ENCODE results near the gene STK40.

The STK40 gene

GRCh38 chr1:36323636-36324352 lies 61.9 kb downstream of the STK40 start, which contains the start of gene EVA1B:
EVA1B (minus strand) TSS chr1:36323645; CDS start chr1:36323037, 608 bp downstream.
- POLR2A ChIA-PET = interaction anchor here (0.8 kb wide), 1 partner anchor 31 kb away, joined by 3 read pairs; no protein-coding TSS in a partner anchor
- Histone ChIP-seq H3K4me1 (ENCODE audit: control extremely low read depth in 1 of 4, control insufficient read depth in 4 of 4, insufficient read depth in 4 of 4, low read length in 3 of 4) (peaks cover 4 to 69% (median 67%) of the 10 kb centered on the region in 4 experiments), H3K27ac (ENCODE audit: insufficient read depth in 1 of 2, low read depth in 1 of 2, low read length in 2 of 2, poor library complexity in 1 of 2, severe bottlenecking in 2 of 2) (peak within 1 kb of the TSS; percentile 50 to 79), H3K4me3 (ENCODE audit: control insufficient read depth in 1 of 7, extremely low read depth in 1 of 7, insufficient read depth in 4 of 7, low read depth in 2 of 7, low read length in 6 of 7) (peak within 1 kb of the TSS; percentile 31 to 86 (median 76)), H3K36me3 (ENCODE audit: control insufficient read depth in 4 of 4, insufficient read depth in 4 of 4, low read length in 3 of 4) (peaks cover 0 to 11% (median 0%) of the 10 kb centered on the region in 4 experiments), H3K27me3 (replicated peaks in 2 of 5; ENCODE audit: control insufficient read depth in 4 of 5, insufficient read depth in 5 of 5, low read length in 4 of 5) (no peaks in the 10 kb centered on the region), H3K9me3 (ENCODE audit: control extremely low read depth in 1 of 5, control insufficient read depth in 4 of 5, insufficient read depth in 2 of 5, low read depth in 1 of 5, low read length in 4 of 5) (no peaks in the 10 kb centered on the region)
- whole genome bisulfite sequencing (ENCODE audit: insufficient coverage) = 4% methylated on average over 18 of the region's 36 CpGs
- CTCF ChIA-PET = interaction anchor here (1.3 to 3.2 kb wide), 6 partner anchors 12 to 74 kb away, joined by 4 to 15 read pairs (median 5); partner anchors contain the start of gene LSM10
- DNase-seq = peak in 2 of 3 donors; percentile 66 to 73

- WGBS (ENCODE audit: insufficient coverage) = under 1% methylated on average over 50 of the region's 83 CpGs
- peaks cover 4 to 64% (median 62%) of the 10 kb centered on the region in 4 experiments for H3K4me1 ChIP-seq (ENCODE audit: control extremely low read depth in 1 of 4, control insufficient read depth in 4 of 4, insufficient read depth in 4 of 4, low read length in 3 of 4)
- peak in 2 of 3 donors; percentile 75 to 85 for DNase-seq
- peak overlapping the region; percentile 31 to 86 (median 76) for H3K4me3 ChIP-seq (ENCODE audit: control insufficient read depth in 1 of 7, extremely low read depth in 1 of 7, insufficient read depth in 4 of 7, low read depth in 2 of 7, low read length in 6 of 7)
- CTCF ChIA-PET = interaction anchor here (1.1 to 2.0 kb wide), 5 partner anchors 11 to 74 kb away, joined by 3 to 5 read pairs (median 4); partner anchors contain the start of gene LSM10
- peak overlapping the region in 1 of 2 experiments; percentile 70 for H3K27ac ChIP-seq (ENCODE audit: insufficient read depth in 1 of 2, low read depth in 1 of 2, low read length in 2 of 2, poor library complexity in 1 of 2, severe bottlenecking in 2 of 2)
- H3K9me3 ChIP-seq (ENCODE audit: control extremely low read depth in 1 of 5, control insufficient read depth in 4 of 5, insufficient read depth in 2 of 5, low read depth in 1 of 5, low read length in 4 of 5) = no peaks in the 10 kb centered on the region
- POLR2A ChIA-PET = interaction anchor here (0.6 kb wide), 1 partner anchor 1505 kb away, joined by 3 read pairs; no protein-coding TSS in a partner anchor
- H3K27me3 ChIP-seq (replicated peaks in 2 of 5; ENCODE audit: control insufficient read depth in 4 of 5, insufficient read depth in 5 of 5, low read length in 4 of 5) = no peaks in the 10 kb centered on the region
- peaks cover 0 to 13% (median 0%) of the 10 kb centered on the region in 4 experiments for H3K36me3 ChIP-seq (ENCODE audit: control insufficient read depth in 4 of 4, insufficient read depth in 4 of 4, low read length in 3 of 4)
These were observed 62.7 kb downstream of the STK40 start for GRCh38 chr1:36322786-36323635.

DNA sequence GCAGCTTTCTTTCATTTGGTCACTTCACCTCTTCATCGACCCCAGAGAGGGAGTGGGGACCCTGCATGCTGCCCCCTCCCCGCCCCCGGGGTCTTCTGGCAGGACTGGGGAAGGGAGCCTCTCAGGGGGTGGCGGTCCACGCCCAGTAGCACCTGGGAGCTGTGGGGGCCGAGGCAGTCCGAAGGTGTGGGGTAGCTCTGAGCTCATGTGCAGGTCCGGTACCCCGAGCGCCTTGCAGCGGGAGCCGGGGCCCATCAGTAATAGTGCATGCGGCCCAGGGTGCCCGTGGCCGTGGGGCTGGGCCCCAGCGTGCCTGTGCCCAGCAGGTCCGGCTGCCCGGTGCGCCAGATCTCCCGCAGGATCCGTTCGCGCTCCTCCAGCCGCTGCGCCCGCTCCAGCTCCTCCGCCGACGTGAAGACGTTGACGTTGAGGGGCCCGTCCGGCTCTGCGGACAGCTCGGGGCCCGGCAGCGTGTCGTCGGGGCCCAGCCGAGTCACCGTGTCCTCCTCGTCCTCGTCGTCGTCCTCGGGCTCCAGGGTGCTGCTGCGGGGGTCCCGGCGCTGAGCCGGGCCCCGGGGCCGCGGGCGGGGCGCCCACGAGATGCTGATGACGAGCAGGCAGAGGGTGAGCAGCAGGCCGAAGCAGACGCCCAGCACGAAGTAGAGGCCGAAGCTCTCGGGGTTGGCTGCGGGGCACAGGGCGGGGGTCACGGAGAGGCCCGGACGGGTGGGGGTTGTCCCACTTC lies 63.5 kb downstream of the STK40 start:
- 25% methylated on average over 55 of the region's 67 CpGs for WGBS (ENCODE audit: insufficient coverage)
- H3K27ac ChIP-seq (ENCODE audit: insufficient read depth in 1 of 2, low read depth in 1 of 2, low read length in 2 of 2, poor library complexity in 1 of 2, severe bottlenecking in 2 of 2) = peak overlapping the region in 1 of 2 experiments; percentile 38
- POLR2A ChIA-PET = no interaction called here

DNA sequence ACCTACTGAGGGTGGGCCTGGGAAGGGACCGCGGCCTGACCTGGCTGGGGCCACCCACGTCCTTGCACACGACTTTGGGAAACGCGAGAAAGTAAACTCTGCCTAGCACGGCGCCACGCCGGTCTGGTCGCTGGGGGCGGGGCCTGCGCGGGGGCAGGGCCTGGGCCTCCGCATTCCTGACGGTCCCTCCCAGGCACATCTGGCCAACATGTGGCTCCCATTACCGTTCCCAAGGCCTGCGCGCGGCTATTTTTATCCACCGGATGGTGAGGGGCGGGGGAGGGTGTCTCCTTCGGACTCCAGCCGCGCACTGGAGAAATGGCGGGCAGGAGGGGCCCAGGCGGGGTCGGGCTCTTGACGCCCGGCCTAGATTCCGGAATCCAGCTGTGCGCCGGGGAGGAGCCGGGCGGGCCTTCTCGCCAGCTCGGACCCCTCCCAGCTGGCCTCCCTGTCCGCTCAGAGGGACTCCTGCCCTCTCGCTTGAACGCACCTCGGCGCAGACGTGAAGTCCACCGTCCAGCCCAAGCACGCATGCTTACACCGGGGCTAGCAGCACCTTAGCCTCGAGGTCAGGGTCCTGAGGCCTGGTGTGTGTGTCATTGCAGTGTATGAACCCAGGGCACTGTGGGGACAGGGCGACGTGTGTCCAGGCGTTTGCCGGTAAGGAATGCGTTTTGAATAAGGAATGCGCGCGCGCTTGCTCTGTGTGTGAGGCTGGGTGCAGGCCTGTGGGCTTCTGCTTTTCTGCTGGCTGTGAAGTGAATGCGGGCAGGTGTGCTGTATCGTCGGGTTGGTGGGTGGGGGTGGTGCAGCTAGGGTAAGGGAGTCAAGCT lies 64.4 kb downstream of the STK40 start:
- POLR2A ChIA-PET = interaction anchor here (1.1 kb wide), 1 partner anchor 29 kb away, joined by 3 read pairs; no protein-coding TSS in a partner anchor
- peak in 2 of 3 donors; percentile 57 to 65 for DNase-seq
- no peaks in the 10 kb centered on the region for H3K27me3 ChIP-seq (replicated peaks in 2 of 5; ENCODE audit: control insufficient read depth in 4 of 5, insufficient read depth in 5 of 5, low read length in 4 of 5)
- H3K4me3 ChIP-seq (ENCODE audit: control insufficient read depth in 1 of 7, extremely low read depth in 1 of 7, insufficient read depth in 4 of 7, low read depth in 2 of 7, low read length in 6 of 7) = peak overlapping the region in 6 of 7 experiments; percentile 35 to 86 (median 70)
- peaks cover 4 to 48% (median 46%) of the 10 kb centered on the region in 4 experiments for H3K4me1 ChIP-seq (ENCODE audit: control extremely low read depth in 1 of 4, control insufficient read depth in 4 of 4, insufficient read depth in 4 of 4, low read length in 3 of 4)
- peak overlapping the region in 1 of 2 experiments; percentile 43 for H3K27ac ChIP-seq (ENCODE audit: insufficient read depth in 1 of 2, low read depth in 1 of 2, low read length in 2 of 2, poor library complexity in 1 of 2, severe bottlenecking in 2 of 2)
- CTCF ChIA-PET = interaction anchor here (1.5 kb wide), 1 partner anchor 21 kb away, joined by 8 read pairs; no protein-coding TSS in a partner anchor
- WGBS (ENCODE audit: insufficient coverage) = 15% methylated on average over 59 of the region's 59 CpGs
- H3K9me3 ChIP-seq (ENCODE audit: control extremely low read depth in 1 of 5, control insufficient read depth in 4 of 5, insufficient read depth in 2 of 5, low read depth in 1 of 5, low read length in 4 of 5) = no peaks in the 10 kb centered on the region
- peaks cover 0 to 16% (median 1%) of the 10 kb centered on the region in 4 experiments for H3K36me3 ChIP-seq (ENCODE audit: control insufficient read depth in 4 of 4, insufficient read depth in 4 of 4, low read length in 3 of 4)

More for the DNA sequence above, 63.5 kb downstream of the STK40 start:
- CTCF ChIA-PET = interaction anchor here (1.1 to 1.9 kb wide), 4 partner anchors 20 to 45 kb away, joined by 3 to 8 read pairs (median 4); no protein-coding TSS in a partner anchor
- Histone ChIP-seq H3K9me3 (ENCODE audit: control extremely low read depth in 1 of 5, control insufficient read depth in 4 of 5, insufficient read depth in 2 of 5, low read depth in 1 of 5, low read length in 4 of 5) (no peaks in the 10 kb centered on the region), H3K27me3 (replicated peaks in 2 of 5; ENCODE audit: control insufficient read depth in 4 of 5, insufficient read depth in 5 of 5, low read length in 4 of 5) (no peaks in the 10 kb centered on the region), H3K4me3 (ENCODE audit: control insufficient read depth in 1 of 7, extremely low read depth in 1 of 7, insufficient read depth in 4 of 7, low read depth in 2 of 7, low read length in 6 of 7) (peak overlapping the region in 5 of 7 experiments; percentile 63 to 86 (median 77)), H3K4me1 (ENCODE audit: control extremely low read depth in 1 of 4, control insufficient read depth in 4 of 4, insufficient read depth in 4 of 4, low read length in 3 of 4) (peaks cover 4 to 57% (median 54%) of the 10 kb centered on the region in 4 experiments), H3K36me3 (ENCODE audit: control insufficient read depth in 4 of 4, insufficient read depth in 4 of 4, low read length in 3 of 4) (peaks cover 0 to 16% (median 1%) of the 10 kb centered on the region in 4 experiments)
- no peak for DNase-seq

DNA sequence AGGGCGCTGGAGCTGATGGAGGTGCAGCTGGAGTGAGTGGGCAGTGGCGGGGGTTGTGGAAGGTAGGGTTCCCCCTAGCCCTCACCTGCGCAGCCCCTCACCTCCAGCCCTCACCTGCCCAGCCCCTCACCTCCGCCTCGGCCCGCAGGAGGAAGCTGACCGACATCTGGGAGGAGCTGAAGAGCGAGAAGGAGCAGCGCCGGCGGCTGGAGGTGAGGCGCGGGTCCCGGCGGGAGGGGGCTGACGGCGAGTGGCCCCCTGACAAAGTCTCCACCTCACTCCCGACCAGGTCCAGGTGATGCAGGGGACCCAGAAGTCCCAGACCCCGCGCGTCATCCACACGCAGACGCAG lies 65.0 kb downstream of the STK40 start:
- WGBS (ENCODE audit: insufficient coverage) = 3% methylated on average over 20 of the region's 23 CpGs
- H3K27me3 ChIP-seq (replicated peaks in 2 of 5; ENCODE audit: control insufficient read depth in 4 of 5, insufficient read depth in 5 of 5, low read length in 4 of 5) = no peaks in the 10 kb centered on the region

More for the DNA sequence above, 65.0 kb downstream of the STK40 start:
- Histone ChIP-seq H3K36me3 (ENCODE audit: control insufficient read depth in 4 of 4, insufficient read depth in 4 of 4, low read length in 3 of 4) (peaks cover 0 to 16% (median 1%) of the 10 kb centered on the region in 4 experiments), H3K9me3 (ENCODE audit: control extremely low read depth in 1 of 5, control insufficient read depth in 4 of 5, insufficient read depth in 2 of 5, low read depth in 1 of 5, low read length in 4 of 5) (no peaks in the 10 kb centered on the region), H3K4me1 (ENCODE audit: control extremely low read depth in 1 of 4, control insufficient read depth in 4 of 4, insufficient read depth in 4 of 4, low read length in 3 of 4) (peaks cover 4 to 43% (median 41%) of the 10 kb centered on the region in 4 experiments), H3K4me3 (ENCODE audit: control insufficient read depth in 1 of 7, extremely low read depth in 1 of 7, insufficient read depth in 4 of 7, low read depth in 2 of 7, low read length in 6 of 7) (peak overlapping the region in 6 of 7 experiments; percentile 35 to 86 (median 70)), H3K27ac (ENCODE audit: insufficient read depth in 1 of 2, low read depth in 1 of 2, low read length in 2 of 2, poor library complexity in 1 of 2, severe bottlenecking in 2 of 2) (peak overlapping the region in 1 of 2 experiments; percentile 43)
- ChIA-PET CTCF (interaction anchor here (1.0 to 1.5 kb wide), 2 partner anchors 22 to 31 kb away, joined by 3 to 8 read pairs; no protein-coding TSS in a partner anchor), POLR2A (interaction anchor here (1.1 kb wide), 1 partner anchor 29 kb away, joined by 3 read pairs; no protein-coding TSS in a partner anchor)
- no peak for DNase-seq
